HS-5 (cell line): Measurements from ENCODE around the gene CTF1.
A peak's percentile ranks its signal among the peaks of the same experiment; 100 is the strongest.
"Not testable (repeated sequence)": the region's sequence is repeated elsewhere in the genome, so short reads cannot be mapped to it uniquely, and the experiment has no call there.

Experiments
- DNase-seq: peaks from one replicate; pipeline ENCODE4 v3.0.0-alpha.2; 2012; ENCODE audit warnings: low read depth

CTF1 gene

GRCh38 chr16:30888856-30889499 is 7.4 kb upstream of the CTF1 start:
- no peak for DNase-seq

GRCh38 chr16:30889721-30890120 is 6.7 kb upstream of the CTF1 start:
- DNase-seq, result no peak

DNA sequence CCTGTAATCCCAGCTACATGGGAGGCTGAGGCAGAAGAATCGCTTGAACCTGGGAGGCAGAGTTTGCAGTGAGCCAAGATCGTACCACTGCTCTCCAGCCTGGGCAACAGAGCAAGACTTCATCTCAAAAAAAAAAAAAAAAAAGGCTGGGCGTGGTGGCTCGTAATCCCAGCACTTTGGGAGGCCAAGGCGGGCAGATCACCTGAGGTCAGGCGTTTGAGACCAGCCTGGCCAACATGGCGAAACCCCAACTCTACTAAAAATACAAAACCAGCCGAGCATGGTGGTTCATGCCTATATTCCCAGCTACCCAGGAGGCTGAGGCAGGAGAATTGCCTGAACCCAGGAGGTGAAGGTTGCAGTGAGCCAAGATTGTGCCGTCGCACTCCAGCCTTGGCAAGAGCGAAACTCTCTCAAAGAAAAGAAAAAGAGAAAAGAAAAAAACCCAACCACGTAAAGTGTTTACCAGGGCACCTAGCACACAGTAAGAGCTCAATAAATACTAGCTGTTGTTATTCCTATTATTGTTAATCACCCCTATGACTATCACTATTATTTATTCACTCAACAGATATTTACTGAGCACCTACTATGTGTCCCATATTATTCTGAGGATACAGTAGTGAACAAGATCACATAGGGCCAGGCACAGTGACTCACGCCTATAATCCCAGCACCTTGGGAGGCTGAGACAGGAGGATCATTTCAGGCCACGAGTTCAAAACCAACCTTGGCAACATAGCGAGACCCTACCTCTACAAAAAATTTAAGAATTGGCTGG is 5.2 kb upstream of the CTF1 start:
- DNase-seq, result not testable (repeated sequence)

DNA sequence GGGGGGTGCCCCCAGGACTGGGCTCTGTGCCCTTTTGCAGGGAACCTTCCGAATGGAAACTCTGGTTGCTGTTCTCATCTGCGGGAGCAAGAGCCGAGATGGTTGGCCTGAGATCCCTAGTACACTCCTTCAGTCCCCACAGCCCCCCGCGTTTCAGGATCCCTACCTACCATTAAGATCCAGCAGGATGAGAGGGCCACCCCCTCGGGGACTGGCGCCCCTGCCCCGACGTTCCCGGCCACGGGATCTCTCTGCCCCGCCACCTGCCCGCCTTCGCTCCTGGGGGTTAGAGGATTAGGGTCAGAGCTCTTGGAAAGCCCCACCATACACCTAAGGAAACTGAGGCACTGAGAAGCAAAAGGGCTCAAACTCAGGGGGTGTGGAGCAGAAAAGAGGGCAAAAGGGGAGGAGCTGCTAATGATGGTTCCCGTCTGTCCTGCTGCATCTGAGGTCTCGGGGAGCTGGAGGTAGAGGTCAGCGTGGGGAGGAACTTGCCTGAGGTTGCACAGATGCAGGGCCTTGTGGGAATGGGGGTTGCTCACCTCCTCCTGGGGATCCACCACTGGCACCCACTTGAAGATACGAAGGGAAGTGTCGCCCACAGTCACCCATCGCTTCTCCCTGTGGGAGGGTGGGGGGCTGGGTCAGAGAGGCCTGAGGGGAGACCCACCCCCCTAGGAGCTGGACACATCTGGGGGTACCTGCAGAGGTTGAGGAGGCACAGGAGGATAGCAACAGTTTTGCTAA is 3.6 kb upstream of the CTF1 start:
- no peak for DNase-seq

- DNase-seq, result no peak
These were observed 3.0 kb upstream of the CTF1 start for GRCh38 chr16:30893417-30893743.

GRCh38 chr16:30893744-30894539 is 2.5 kb upstream of the CTF1 start, which contains the start of gene BCL7C:
Gene BCL7C (minus strand): TSS chr16:30894077. CDS start chr16:30893944, 133 bp downstream.
- DNase-seq, result peak; percentile 33

GRCh38 chr16:30894540-30895368 is 1.7 kb upstream of the CTF1 start:
- no peak for DNase-seq

GRCh38 chr16:30895627-30896260 is 670 bp upstream of the CTF1 start:
- no peak for DNase-seq

DNA sequence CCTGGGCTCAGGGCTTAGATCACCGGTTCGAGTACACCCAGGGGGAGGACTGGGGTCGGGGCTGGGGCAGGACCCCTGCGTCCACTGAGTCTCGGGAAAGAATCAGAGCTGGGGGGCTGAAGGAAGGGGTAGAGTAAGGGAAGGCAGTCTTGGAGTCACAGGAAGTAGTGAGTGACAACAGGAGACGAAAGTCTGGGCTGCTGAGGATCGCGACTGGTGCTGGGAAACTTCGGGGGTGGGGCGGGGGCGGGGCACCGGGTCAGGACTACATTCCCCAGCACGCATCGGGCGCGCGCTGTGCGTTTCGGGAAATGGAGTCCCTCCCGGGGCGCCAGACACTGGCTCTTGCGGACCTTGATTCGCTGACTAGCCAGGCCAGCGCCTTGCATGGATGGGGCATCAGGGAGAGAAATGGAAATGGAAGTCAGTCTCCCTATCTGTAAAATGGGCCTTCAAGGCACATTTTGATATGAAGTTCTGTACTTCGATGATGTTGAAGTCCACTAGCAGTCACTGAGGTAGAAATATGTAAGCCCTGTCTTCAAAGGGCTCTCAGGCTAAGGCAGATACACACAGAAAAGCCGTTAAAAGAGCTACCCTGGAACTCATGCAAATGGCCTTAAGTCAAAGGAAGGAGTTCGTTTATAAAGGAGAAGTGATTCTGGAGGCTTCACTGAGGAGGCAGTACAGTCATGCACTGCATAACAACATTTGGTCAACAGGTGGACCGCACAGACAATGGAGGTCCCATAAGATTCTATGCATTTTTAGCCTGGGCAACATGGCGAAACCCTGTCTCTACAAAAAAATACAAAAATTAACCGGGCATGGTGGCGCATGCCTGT is 697 bp downstream of the CTF1 start:
- DNase-seq, result peak; percentile 67

DNA sequence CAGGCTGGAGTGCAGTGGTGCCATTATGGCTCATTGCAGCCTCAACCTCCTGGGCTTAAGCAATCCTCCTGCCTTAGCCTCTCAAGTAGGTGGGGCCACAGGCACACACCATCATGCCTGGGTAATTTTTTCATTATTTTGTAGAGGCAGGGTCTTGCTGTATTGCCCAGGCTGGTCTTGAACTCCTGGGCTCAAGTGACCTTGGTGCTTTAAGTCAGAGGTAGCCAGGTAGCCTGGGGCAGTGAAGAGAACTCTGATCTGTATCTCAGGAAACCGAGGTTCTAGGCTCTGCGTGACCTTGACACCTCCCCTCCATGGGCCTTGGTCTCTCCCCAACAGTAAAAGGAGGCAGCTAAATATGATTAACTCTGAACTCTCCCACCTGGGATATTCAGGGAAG is 3.4 kb downstream of the CTF1 start:
- DNase-seq, result no peak

DNA sequence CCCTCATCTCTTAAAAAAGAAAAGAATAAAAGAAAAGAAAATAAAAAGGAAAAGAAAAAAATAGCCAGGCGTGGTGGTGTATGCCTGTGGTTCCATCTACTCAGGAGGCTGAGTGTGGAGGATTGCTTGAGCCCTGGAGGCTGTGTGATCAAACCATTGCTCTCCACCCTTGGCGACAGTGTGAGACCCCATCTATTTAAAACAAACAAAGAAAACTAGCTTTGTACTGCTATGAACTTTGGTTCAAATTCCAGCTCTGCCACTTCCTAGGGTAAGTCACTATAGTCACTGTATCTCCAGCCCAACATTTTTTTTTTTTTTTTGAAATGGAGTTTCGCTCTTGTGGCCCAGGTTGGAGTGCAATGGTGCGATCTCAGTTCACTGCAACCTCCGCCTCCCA is 4.2 kb downstream of the CTF1 start:
- no peak for DNase-seq

GRCh38 chr16:30901201-30902028 is 5.0 kb downstream of the CTF1 start:
- DNase-seq, result no peak

- DNase-seq, result no peak
These were observed 5.9 kb downstream of the CTF1 start for GRCh38 chr16:30902029-30902972.

GRCh38 chr16:30903002-30903401 is 6.6 kb downstream of the CTF1 start:
- no peak for DNase-seq

- DNase-seq, result no peak
These were observed 7.2 kb downstream of the CTF1 start for GRCh38 chr16:30903596-30903995.

DNA sequence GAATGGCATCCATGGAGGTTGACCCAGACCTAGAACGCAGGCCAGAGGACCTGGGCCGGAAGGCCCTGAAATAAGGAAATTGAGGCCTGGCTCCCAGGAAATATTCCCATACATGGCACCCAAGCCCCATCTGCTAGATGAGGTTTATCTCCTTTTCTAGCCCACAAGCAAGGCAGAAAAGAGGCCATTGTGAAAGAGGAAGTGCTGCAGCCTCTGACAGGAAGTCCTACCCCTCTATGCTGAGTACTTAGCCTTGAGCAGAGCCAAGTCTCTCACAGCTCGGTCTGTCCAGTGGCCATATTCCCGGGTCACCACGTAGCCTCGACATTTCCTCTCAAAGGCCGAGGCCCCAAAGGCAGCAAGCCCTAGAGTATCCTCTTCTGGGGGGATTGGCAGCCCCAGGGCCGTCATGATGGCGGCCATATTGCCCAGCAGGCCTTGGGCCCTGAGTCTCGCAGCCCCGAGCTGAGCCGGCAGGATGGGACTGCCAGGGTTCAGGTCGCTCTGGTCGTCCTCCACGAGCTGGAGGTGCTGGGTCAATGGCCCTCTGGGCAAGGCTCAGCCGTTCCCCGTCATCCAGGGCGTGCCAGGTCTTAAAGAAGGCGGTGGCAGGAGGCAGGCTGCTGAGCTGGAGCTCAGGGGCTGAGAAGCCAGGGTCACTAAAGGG is 7.8 kb downstream of the CTF1 start:
- DNase-seq, result no peak

- DNase-seq, result no peak
These were observed 10.7 kb downstream of the CTF1 start for GRCh38 chr16:30907064-30907463.
